ENCODE results near the gene TCIRG1.

- TF ChIP-seq CEBPB (IDR thresholded peaks at IDR 0.05) (no peak), MAX (IDR thresholded peaks at IDR 0.05) (no peak), RAD21 (IDR thresholded peaks at IDR 0.05; ENCODE audit: low read depth) (no peak), FOXM1 (IDR thresholded peaks at IDR 0.05; ENCODE audit: borderline replicate concordance, low read depth) (no peak)
Measured at GRCh38 chr11:68093565-68093964, 54.7 kb downstream of the TCIRG1 start.
